Transverse colon (tissue), 4 donors: ENCODE data around the gene GNAT1. TPM values are rescaled to one million over a fixed set of nuclear protein-coding genes. Genes with fewer than 3 reads are reported as not detected.

Experiments used
- DNase-seq: peaks from one replicate; pipeline ENCODE4 v3.0.0-alpha.2; 2019
- H3K27ac ChIP-seq, 4 donors: fragments of 200-600 bp; sonication (generic); 2 replicates each; pipeline ENCODE4 v1.5.1; 2016 to 2018; ENCODE audit warnings: inconsistent platforms in 4 of 4
- H3K27me3 ChIP-seq: fragments of 200-600 bp; sonication (generic); 2 replicates; pipeline ENCODE4 v1.5.1; 2017; ENCODE audit warnings: inconsistent platforms
- H3K36me3 ChIP-seq, 4 donors: fragments of 200-600 bp; sonication (generic); 2 replicates each; pipeline ENCODE4 v1.5.1; 2017 to 2019; ENCODE audit warnings: inconsistent platforms in 4 of 4
- H3K4me1 ChIP-seq, 4 donors: fragments of 200-600 bp; sonication (generic); 2 replicates each; pipeline ENCODE4 v1.5.1; 2017 to 2020; ENCODE audit warnings: inconsistent platforms in 4 of 4
- H3K4me3 ChIP-seq, 4 donors: fragments of 200-600 bp; sonication (generic); 1 replicate in 1 of 4; 2 replicates in 3 of 4; pipeline versions ENCODE4 v1.5.1 to v1.6.1; 2017 to 2019; ENCODE audit warnings: inconsistent platforms in 4 of 4
- H3K9me3 ChIP-seq, 2 donors: fragments of 200-600 bp; sonication (generic); 2 replicates each; pipeline ENCODE4 v1.5.1; 2017 to 2019; ENCODE audit warnings: inconsistent platforms in 2 of 2
- EP300 ChIP-seq: sonication (generic); formaldehyde crosslinking; IDR thresholded peaks from one replicate; pipeline ENCODE4 v1.6.1; 2017; ENCODE audit warnings: antibody characterized with exemption, low read depth
- POLR2A ChIP-seq: fragments of 450-650 bp; IDR thresholded peaks from one replicate; pipeline ENCODE4 v1.6.1; 2016; ENCODE audit warnings: antibody characterized with exemption, mild to moderate bottlenecking, moderate library complexity
- POLR2AphosphoS5 ChIP-seq, 3 donors: sonication (generic); formaldehyde crosslinking; IDR thresholded peaks; one replicate each; pipeline ENCODE4 v1.6.1; 2016; ENCODE audit warnings: antibody characterized with exemption in 3 of 3
- WGBS, 2 donors: methylation state at CpG; one replicate each; pipeline ENCODE4 v1.1.5; 2018; ENCODE audit warnings: low coverage in 1 of 2; 5-methylcytosine and 5-hydroxymethylcytosine counted together
- in situ Hi-C, 4 donors: fragments of 200-750 bp; cut with MboI; loops; one replicate each; pipeline versions ENCODE4 v1.15.0 to v1.15.1; 2017; ENCODE audit warnings: low sequenced_read_pairs in 3 of 4, low pct_ligation_motif_present in 1 of 4, low pct_unique_long_range_greater_than_20kb in 1 of 4
- intact Hi-C: fragments of 100-400 bp; cut with DNase I; formaldehyde crosslinking; loops from one replicate; pipeline ENCODE4 v1.15.1; 2023; ENCODE audit warnings: low total_unique reads
- total RNA-seq, 4 donors: library from RNA; depleted of rRNA; stranded (reverse); fragments of >200 nt; gene quantifications; one replicate each; pipeline ENCODE4 v1.1.0, GENCODE V29; 2016
- TF ChIP-seq, protein P1 (sequence below), 5 experiments: fragments of 200-600 bp in 3 of 5; fragments of 450-650 bp in 2 of 5; sonication (generic) in 3 of 5; IDR thresholded peaks; 1 replicate in 2 of 5; 2 replicates in 3 of 5; pipeline ENCODE4 v1.5.1; 2016 to 2017; ENCODE audit warnings: antibody characterized with exemption in 5 of 5, inconsistent platforms in 3 of 5, mild to moderate bottlenecking in 2 of 5, moderate library complexity in 1 of 5

The GNAT1 gene
- total RNA-seq, 4 donors from 2014 or later, result not detected

GRCh38 chr3:50194903-50195500, 3.6 kb downstream of the GNAT1 start:
- in situ Hi-C loops, result loop anchor here in 3 of 4 donors (5.0 to 10.0 kb wide), 3 partner anchors 32 to 77 kb away; no protein-coding TSS in a partner anchor
- no peak for DNase-seq
- no peak overlapping the region for H3K27ac ChIP-seq

DNA sequence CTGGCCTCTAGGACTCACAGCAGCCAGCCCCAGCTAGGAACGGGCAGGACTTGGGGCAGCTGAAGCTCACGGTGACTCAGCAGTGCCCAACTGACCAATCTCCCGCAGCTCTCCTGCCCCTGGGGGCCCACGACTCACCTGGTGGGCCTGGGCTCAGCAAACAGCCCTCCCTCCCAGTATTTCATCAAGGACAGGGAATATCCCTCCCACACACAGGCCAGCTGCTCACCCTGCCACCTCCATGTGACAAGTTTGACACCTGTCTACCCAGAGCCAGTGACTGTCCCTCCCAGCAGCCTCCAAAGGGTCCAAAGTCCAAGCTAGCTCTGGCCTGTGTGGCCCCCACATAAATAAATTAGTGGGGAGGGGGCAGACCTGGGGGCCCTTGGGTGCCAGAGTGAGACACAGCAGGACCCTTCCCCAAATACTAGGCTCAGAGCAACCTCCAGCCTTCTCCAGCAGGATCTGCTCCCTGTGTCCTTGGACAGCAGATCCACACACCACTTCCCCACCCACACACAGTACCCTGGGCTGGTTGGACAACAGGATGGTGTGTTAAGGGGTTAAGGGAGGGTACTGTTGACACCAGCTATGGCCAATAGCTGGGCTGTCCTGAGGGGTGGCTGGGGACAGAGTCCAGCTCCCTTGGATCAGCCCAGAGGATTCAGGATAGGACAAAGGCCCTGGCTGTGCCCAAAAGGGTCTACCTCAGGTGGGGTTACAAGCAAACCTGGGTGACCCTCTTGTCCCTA, 4.3 kb downstream of the GNAT1 start:
- no peak for DNase-seq
- H3K27me3 ChIP-seq, result peaks cover 66% of the 10 kb centered on the region
- 68% methylated on average over 4 of the region's 4 CpGs; no CpG with 5 or more reads in 1 of the 2 donors for WGBS, 2 donors
- TF ChIP-seq EP300 (no peak), POLR2AphosphoS5 (IDR thresholded peaks at IDR 0.05) (no peak), POLR2A (no peak)
- TF ChIP-seq, protein P1, sequence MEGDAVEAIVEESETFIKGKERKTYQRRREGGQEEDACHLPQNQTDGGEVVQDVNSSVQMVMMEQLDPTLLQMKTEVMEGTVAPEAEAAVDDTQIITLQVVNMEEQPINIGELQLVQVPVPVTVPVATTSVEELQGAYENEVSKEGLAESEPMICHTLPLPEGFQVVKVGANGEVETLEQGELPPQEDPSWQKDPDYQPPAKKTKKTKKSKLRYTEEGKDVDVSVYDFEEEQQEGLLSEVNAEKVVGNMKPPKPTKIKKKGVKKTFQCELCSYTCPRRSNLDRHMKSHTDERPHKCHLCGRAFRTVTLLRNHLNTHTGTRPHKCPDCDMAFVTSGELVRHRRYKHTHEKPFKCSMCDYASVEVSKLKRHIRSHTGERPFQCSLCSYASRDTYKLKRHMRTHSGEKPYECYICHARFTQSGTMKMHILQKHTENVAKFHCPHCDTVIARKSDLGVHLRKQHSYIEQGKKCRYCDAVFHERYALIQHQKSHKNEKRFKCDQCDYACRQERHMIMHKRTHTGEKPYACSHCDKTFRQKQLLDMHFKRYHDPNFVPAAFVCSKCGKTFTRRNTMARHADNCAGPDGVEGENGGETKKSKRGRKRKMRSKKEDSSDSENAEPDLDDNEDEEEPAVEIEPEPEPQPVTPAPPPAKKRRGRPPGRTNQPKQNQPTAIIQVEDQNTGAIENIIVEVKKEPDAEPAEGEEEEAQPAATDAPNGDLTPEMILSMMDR (IDR thresholded peaks at IDR 0.05), result no peak
- H3K27ac ChIP-seq, result no peak overlapping the region
- no peak overlapping the region for H3K4me3 ChIP-seq
- peaks cover 0 to 20% (median 15%) of the 10 kb centered on the region in 4 donors for H3K4me1 ChIP-seq
- in situ Hi-C loops, result loop anchor here in 1 of 4 donors (10.0 kb wide), 1 partner anchor 71 kb away; no protein-coding TSS in a partner anchor
- no peaks in the 10 kb centered on the region for H3K36me3 ChIP-seq
- intact Hi-C loops, result loop anchor here (2.0 kb wide), 1 partner anchor 29 kb away; no protein-coding TSS in a partner anchor
- H3K9me3 ChIP-seq, result no peaks in the 10 kb centered on the region

More at GRCh38 chr3:50194903-50195500, 3.6 kb downstream of the GNAT1 start:
- Histone ChIP-seq H3K9me3 (no peaks in the 10 kb centered on the region), H3K4me3 (peak overlapping the region in 1 of 4 donors; percentile 2), H3K27me3 (peaks cover 63% of the 10 kb centered on the region), H3K4me1 (peaks cover 0 to 20% (median 15%) of the 10 kb centered on the region in 4 donors), H3K36me3 (no peaks in the 10 kb centered on the region)
- intact Hi-C loops, result loop anchor here (2.0 to 5.0 kb wide), 2 partner anchors 30 to 77 kb away; no protein-coding TSS in a partner anchor
- TF ChIP-seq, protein P1 (IDR thresholded peaks at IDR 0.05), result no peak
- TF ChIP-seq POLR2AphosphoS5 (IDR thresholded peaks at IDR 0.05), result no peak
- no peak for TF ChIP-seq EP300
- TF ChIP-seq POLR2A, result no peak
- WGBS, 2 donors, result 57 to 80% methylated on average over 1 to 14 of the region's 14 CpGs

DNA sequence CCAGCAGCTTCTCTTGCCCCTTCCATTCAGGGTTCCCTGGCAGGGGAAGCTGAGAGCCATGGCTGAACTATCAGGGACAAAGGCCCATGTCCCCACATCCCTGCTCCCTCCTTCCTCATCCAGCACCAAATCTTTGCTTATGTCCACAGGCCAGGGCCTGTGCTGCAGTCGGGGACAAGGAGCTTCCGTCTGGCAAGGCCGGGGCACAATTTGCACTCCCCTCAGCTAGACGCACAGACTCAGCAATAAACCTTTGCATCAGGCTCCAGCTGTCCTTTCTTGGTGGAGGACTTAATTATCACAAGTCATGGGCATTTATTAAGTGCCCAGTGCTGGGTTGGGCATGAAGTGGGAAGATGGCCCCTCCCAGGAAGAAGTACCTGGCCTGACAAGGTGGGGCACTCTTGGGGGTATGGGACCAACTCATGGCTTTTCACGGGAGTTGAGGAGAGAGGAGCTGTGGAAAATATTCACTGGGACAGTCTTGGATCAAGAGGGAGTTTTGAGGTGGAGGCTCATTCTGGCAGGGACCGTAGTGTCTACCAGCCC, 4.9 kb downstream of the GNAT1 start:
- Histone ChIP-seq H3K4me3 (no peak overlapping the region), H3K27ac (no peak overlapping the region), H3K4me1 (peaks cover 0 to 20% (median 15%) of the 10 kb centered on the region in 4 donors), H3K27me3 (peaks cover 73% of the 10 kb centered on the region), H3K9me3 (no peaks in the 10 kb centered on the region), H3K36me3 (no peaks in the 10 kb centered on the region)
- intact Hi-C loops (no loop called here), in situ Hi-C loops (loop anchor here in 1 of 4 donors (10.0 kb wide), 1 partner anchor 72 kb away; no protein-coding TSS in a partner anchor)
- no peak for DNase-seq
- 75 to 78% methylated on average over 2 to 6 of the region's 6 CpGs for WGBS, 2 donors
- TF ChIP-seq, protein P1 (IDR thresholded peaks at IDR 0.05), result no peak
- TF ChIP-seq POLR2A (no peak), EP300 (no peak), POLR2AphosphoS5 (IDR thresholded peaks at IDR 0.05) (no peak)
